Activated CD4-positive, alpha-beta T cell treated with anti-CD3 and anti-CD28 coated beads, Interleukin-2, amount 50 U/mL, for 24 hours (primary cell): ENCODE results near the gene SCN5A.

Experiments
- DNase-seq, 2 donors: peaks; one replicate each; pipeline ENCODE4 v3.0.0-alpha.2; 2020; ENCODE audit warnings: low read depth in 1 of 2, low spot score in 1 of 2

SCN5A gene

GRCh38 chr3:38510631-38511030 is 138.9 kb downstream of the SCN5A start:
- no peak for DNase-seq

GRCh38 chr3:38509732-38510131 is 139.8 kb downstream of the SCN5A start:
- DNase-seq: no peak

GRCh38 chr3:38507120-38507519 is 142.4 kb downstream of the SCN5A start:
- DNase-seq: no peak

GRCh38 chr3:38500688-38501417 is 148.6 kb downstream of the SCN5A start:
- no peak for DNase-seq
